Activated gamma-delta T cell treated with Interleukin-2 at 50 U/mL for 16 hours (primary cell): Measurements from ENCODE around the gene AGFG2.

Experiments
- DNase-seq: peaks from one replicate; pipeline ENCODE4 v3.0.0-alpha.2; 2020

The AGFG2 gene

DNA sequence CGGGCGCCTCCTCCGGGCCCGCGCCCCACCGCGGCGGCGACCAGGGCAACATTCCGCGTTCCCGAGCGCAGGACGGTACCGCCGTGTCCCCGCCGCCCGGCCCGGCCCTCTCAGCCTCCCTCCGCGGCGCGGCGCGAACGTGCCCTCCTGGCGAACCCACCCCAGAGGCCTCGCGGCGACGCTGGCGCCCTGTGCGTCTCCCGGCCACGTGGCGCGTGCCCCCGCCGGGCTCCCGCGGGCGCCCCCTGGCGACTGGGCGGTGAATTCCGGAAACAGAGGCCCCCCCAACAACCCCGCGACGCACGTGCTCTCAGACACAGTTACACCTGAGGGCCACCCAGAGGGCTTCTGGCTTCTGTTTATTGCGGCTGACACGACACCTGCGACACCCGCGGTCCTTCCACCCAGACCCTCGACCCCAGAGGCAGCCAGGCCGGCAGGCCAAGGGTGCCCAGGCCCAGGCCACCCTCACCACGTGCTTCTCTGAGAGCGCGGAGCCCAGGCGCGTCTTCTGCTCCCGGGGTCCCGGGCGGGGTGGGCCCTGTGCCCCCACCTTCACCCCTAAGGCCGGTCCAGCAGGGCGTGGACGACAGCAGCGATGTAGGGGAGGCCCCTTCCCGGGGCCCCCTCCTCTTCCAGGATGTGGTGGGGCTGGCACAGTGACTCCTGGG is 34.8 kb downstream of the AGFG2 start, which contains the start of gene SAP25:
SAP25 (minus strand) TSS at position 210 of the 671 bp plus-strand sequence; CDS start at position 52, 158 bp downstream.
- DNase-seq: no peak

DNA sequence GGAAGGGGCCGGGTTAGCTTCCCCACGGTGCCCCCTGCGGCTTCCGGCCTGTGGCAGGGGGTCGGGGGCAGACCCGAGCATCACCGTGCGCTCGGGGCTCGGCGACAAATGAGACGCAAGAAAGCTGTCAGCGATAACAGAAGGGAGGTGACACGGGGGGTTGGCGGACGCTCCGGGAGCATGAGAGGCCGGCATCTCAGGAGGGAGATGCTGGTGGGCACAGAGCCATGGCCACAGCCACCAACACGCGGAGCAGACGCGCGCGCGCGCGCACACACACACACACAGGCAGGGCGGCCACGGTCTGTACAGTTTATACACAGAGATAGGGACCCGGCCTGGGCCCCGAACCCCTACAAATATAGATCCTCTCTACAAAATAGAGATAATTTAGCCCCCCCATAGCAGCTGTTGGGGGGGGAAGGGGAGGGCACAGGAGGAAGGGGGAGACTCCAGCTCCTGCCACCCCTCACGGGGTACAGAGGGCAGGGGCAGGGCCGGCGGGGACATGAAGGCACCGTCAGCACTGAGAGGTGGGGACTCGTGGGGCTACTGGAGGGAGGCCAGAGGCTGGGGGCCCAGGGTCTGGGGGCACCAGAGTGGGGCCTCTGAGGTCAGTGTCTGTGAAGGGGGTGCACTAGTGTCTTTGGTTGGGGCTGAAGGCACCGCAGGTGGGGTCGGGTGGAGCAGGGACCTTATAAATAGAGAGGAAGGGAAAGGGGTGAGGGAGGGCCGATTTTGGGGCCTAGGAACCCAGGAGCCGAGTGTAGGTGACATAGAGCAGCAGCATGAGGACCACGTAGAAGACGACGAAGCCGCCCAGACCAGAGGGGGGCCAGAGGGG is 35.6 kb downstream of the AGFG2 start:
- DNase-seq: no peak

DNA sequence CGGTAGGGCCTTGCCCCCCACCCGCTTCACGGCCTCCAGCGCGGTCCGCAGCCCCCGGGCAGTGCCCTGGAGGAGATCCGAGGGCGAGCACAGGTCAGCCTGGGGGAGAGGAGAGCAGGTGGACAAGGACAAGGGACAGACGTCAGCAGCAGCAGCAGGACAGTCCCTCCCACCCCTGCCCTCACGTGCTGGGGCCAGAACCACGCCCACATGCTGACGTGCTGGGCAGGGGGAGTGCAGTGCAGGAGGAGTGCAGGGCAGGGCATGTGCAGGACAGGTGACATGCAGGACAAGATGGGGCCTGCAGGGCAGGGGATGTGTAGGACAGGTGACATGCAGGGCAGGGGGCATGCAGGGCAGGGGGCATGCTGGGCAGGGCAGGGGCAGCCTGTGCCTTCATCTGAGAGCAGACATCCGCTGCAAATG is 36.2 kb downstream of the AGFG2 start:
- no peak for DNase-seq

DNA sequence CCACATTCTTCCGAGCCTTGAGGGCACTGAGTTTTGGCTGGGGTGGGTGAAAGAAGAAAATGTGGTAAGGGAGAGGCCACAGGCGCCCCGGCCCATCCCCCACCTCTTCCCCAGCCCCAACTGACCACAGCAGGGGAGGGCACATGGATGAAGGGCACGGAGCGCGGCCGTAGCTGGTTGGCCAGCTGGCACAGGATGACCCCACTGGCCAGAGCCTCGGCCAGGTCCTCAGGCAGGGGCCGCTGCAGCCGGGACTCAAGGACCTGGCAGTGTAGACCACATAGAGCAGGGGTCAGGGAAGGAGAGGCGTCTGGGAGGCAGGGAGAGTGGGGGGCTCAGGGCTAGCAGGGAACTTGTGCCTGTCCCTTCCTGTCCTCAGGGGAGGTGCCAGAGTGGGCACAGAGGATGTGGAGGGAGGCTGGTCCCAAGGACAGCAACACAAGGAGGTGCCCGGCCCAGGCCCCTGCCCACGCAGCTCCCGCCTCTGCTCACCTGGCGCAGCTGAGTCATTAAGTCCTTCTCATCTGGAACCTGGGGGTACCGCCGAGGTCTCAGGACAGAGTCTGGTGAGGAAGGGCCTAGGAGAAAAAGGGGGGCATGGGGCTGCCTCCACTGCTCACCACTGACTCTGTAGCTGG is 36.9 kb downstream of the AGFG2 start:
- DNase-seq: no peak

DNA sequence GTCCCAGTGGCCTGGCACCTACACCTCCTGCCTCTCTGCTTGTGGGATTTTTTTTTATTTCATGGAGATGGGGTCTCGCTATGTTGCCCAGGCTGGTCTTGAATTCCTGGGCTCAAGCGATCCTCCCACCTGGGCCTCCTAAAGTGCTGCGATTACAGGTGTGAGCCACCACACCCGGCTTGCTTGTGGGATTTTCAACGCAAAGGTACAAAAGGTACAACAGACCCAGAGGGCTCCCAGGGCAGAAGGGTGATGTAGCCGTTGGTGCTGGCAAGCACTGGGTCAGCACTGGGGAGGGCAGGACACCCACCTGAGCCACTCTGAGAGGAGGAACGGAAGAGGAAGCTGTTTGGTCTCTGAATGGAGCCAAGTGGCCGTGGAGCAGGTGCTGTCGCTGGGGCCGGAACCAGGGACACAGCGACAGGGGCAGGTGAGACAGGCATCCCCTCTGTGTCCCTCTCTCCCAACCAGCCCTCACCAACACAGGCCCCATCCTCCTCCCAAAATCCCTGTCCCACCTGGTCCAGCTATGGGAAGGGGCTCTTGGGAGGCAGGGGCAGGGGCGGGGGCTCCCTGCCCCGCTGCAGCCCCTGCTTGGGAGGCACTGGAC is 37.5 kb downstream of the AGFG2 start:
- DNase-seq: no peak

DNA sequence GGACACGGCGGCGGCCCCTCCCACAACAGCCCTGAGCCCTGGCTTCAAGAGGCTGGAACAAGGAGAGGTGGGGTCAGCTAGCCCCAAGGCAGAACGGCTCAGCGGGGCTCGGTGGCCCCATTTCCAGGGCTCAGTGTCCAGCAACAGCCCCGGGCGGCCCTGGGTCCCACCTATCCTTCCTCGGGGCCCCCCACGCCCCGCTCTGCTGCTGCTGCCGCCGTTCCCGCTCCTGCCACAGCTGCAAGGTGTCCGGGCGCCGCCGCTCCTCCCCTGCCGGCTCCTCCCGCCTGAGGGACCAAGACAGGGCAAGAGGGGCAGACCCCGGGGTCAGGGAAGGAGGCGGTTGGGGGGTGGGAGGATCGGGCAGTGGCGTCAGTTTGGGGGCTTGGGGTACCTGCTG is 38.1 kb downstream of the AGFG2 start:
- no peak for DNase-seq

DNA sequence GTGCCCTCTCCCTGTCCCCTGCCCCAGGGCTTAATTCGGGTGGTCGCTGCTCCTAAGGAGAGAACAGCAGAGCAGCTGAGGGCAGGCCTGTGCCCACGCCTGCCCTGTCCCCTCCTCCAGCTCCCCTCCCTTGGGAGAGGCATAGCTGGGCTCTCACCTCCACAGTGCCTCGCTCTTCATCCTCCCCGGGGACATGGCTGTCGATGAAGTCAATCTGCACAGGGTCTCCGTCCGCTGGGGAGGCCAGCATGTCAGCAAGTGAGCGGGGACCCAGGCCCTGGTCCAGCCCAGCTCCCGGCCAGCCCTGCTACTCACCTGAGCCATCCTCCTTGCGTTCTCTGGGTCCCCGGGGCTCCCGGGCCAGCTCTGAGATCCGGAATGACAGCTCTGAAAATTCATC is 38.5 kb downstream of the AGFG2 start:
- no peak for DNase-seq

DNA sequence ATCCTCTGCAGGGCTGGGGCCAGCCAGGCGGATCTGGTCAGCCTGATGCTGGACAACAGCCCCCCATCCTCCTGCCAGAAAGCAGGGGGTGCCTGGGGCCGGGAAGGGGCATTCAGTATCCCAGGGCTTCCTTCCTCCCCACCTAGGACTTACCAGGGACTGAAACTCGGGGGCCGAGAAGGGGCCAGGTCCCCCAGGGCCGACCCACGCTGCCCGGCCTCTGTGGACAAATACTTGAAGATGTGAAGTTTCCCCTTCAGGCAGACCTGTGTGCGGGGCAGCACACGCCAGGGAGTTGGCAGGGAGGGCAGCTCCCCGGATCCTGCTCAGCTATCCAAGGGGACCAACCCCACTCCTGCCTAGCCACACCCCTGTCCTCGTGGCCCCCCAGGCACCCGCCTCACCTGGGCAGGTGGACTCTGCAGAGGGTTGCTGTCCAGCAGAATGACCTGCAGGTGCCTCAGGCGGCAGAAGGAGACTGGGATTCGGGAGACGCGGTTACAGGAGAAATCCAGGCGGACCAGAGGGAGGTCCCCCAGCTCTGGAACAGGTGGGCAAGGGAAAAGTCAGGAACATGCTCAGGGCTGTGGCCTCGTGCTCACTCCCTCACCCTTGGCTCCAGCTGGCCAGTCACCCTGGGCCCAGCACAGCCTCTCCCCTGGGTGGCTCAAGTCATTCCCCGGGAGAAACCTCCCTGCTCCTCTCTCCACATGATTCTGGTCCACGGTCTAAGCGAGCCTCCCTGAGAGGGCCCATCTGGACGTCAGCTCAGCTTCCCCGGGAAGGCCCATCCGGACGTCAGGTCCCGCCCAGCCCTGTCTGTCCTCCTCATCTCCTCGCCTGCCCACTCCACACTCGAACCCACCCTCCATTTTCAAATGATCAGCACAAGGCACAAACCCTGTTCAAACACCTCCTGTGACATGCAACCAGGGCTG is 39.5 kb downstream of the AGFG2 start:
- no peak for DNase-seq

DNA sequence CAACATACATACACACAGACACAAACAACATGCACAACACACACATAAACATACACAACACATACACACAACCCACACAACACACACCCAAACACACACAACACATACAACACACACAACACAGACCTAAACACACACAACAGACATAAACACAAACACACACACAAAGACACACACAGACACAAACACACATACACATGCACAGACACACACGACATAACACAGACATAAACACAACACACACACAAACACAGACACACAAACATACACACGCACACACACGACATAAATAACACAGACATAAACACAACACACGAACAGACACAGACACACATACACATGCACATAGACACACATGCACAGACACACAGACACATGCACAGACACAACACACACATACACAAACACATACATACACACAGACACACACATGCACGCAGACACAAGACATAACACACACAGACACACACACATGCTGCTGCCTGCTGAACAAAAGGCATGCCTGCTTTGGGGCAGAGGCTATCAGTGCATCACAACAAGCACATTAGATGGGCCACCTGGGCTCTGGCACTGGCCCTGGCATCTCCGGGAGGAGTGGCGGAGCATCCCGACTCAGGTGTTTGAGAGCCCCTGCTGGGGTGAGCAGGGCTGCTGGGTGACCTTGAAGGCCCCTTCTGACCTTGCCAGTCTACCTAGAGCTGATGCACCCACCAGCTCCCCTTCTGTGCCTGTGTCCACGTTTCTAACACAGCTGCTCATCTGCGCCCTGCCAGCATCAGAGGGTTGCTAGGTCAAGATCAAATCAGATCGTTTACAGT is 41.7 kb downstream of the AGFG2 start:
- DNase-seq: no peak

DNA sequence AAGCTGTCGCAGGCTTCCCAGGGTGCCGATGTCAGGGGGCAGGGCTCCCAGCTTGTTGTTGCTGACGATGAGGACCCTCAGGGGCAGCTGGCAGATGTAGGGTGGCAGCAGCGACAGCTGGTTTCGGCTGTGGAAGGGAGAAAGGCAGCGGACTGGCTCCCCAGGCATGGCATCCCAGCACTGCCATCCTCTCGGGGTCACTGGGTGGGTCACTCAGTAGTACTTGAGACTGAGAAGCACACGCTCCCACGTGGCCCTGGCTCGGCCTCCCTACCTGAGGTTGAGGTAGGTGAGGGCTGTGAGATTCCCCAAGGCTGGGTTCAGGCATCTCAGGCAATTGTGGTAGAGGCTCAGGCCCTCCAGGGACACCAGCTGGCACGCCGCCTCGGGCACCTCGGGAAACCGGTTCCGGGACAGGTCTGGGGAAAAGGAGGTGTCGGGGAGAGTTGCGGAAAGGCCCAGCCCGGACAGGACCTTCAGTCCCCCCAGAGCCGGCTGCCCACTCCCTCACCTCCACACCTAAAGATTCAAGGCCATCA is 43.1 kb downstream of the AGFG2 start:
- no peak for DNase-seq

DNA sequence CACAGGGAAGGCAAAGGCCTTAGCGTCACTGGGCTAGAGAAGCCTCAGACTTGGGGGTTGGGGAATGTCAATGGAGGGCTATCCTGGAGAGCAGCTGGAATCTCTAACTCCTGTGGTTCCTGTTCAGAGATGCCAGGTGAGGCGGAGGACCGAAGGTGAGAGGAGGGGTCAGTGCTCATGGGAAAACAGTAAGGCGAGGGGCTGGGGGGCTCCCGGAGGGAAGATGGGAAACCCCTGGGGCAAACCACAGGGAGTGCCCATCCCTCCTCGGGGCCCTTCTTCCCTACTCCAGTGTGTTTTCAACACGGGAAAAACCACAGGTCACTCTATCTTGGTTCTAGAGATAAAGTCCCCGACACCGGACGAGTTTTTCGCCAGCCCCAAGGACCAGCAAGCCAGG is 43.6 kb downstream of the AGFG2 start:
- DNase-seq: no peak

DNA sequence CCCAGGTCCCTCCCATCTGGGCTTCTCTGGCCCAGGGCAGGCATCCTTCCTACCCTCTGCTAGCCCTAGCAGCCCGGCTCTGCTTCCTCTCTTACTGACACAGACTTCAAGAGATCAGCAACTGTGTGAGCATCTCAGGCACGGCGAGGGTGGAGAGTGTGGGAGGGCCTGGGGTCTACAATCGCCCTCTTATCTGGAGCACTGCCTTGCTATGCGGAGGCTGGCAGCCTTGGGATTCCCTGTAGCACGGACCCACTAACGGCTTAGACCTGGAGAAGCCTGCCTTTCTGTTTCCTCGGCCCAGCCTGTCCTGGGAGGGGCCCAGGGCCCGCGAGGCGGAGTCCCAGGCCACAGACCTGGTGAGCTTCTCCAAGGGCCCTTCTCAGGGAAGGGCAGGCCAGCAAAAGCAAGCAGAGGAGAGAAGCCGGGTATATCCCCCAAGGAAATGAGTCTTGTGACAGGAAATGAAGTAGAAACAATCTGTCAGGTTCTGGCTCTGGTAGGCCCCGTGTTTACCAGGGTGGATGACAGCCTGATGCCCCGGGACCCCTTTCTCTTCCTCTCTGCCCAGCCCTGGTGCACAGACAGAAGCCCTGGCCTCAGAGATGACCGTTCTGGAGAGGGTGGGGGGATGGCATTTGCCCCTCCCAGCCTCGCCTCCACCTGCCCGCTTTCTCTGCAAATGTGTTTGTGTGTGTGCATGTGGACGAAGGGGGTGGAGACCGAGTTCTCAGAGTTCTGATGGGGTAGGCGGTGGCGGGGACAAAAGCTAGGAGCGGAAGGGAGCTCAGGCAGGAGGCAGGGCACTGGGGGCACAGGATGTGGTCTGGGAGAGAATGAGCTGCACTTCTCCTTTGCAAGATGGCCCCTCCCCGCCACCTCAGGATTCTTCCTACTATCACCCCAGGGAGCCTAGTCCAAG is 44.4 kb downstream of the AGFG2 start:
- peak; percentile 67 for DNase-seq

DNA sequence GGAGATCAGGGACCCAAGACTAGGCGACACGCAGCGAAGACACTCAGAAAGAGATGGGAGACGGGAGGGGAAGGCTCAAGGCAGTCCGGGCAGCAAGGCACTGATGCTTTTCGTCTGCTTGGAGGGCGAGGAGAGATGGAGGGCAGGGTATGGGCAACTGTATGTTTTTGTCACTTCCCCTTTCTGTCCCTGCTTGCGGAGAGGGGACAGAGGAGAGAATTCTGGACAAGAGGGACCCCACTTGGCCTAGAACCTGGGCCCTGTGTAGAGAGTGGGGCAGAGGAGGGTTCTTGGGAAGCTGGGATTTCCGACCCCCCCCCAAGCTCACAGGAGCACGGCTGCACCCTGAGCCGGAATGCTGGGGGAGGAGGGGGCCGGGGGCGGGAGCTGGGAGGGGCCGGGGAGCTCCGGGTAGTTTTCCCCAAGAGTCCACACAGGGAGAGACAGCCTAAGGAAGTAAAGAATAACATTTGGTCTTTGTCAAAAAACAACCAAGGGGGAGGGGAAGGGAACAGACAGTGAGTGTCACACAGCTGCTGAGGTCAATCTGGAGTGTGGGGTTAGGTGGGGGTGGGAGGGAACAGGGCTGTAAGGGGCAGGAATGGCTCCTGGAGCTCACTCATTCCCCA is 45.2 kb downstream of the AGFG2 start:
- DNase-seq: no peak

DNA sequence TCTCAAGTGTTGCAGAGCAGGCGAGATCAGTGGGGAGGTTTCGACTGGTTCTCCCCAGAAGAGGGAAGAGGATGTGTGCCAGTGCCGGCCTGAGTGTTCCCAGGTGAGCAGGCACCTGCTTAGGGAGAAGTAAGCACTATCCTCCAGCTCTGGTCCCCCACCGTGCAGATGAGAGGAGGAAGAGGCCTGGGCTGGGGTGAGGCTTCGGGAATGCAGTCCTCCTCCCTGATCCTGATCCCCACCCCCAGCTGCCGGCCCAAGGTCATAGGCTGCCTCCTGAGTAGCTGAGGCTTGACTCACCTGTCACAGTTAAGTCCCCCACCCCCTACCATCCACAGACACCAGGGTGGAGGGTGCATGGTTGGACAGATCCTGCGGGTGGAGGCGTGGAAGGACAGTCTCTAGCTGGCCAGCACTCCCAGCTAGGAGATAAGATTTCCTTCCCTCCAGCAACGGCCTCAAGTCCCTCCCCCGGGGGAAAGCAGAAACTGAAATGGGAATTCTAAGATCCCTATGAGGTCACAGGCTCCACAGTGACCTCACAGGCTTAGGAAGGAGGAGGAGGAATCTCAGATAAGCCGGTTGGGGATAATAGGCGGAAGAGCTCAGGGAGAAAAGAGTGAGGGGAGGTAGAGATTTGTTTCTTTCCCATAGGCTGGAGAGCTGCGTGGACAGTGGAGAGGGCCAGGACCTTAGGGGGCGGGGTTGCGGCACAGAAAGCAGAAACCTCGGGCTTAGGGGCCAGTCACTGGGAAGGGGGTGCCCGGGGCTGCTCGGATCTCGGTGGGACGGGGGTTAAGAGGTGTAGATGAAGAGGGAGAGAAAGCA is 45.9 kb downstream of the AGFG2 start:
- DNase-seq: no peak

DNA sequence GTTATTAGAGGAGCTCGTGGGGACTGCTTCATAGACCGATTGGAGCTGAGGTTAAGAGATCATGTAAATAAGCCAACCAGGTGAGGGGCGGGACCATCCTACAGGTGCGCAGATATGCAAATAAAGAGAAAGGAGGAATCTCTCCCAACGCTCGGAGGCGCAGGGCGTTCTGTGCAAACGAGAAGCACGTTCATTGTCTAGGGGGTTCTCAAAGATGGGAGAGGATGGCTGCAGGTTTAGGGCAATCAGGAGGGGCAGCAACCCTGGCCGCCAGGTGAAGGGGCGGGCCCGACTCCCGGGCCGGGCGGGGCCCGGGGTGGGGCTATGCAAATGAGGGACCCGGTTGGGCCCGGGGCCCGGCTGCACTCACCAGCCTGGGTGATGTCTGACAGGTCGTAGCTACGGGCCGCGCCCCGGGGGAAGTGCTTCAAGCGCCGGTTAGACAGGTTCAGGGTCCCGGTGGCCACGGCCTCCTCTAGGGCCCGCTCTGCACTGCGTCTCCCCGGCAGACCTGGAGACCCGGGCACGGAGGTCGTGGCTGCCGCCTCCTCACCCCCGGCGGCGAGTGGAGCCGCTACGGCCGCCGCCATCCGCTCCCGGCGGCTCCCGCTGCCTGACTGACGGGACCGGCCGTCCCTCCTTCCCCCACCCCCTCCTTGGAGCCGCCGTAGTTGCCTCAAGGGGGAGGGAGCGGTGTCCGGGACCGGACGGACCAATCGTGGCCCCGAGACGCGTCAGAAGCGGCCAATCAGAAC is 46.7 kb downstream of the AGFG2 start, which contains the start of gene LRCH4:
LRCH4 (minus strand) TSS at position 619 of the 755 bp plus-strand sequence; CDS start at position 590, 29 bp downstream.
- peak; percentile 52 for DNase-seq

DNA sequence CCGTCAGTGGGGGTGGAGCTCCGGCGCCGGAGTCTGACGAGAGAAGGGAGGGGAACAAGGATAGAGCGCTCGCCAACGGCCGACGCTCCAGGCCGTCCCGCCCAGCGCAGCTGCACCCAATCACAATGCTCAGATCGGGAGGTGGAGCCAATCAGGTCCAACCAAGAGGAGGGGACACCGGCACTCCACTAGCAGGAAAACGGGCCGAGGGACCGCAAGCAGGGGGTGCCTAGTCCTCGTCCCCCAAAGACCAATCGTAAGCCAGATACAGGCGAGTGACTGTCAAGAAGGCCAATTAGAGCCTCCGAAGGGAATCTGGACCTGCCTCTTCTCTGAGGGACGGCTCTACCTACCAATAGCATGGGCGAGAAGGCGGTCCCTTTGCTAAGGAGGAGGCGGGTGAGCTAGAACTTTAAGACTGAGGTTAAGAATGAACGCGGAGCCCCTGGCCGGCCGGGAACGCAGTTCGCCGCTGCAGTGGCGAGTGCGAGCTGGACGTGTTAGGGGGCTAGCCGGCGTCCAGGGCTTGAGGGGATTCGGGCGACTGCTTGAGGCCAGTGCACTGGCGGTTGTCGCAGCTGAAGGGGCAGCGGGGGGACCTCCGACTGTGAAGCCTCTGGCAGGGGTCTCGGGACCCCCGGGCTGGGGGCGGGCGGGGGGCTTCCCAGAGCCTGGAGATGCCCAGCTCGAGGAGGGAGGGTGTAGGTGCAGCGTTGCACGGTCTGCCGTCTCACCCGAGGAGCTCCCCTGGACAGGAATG is 47.4 kb downstream of the AGFG2 start, which contains the start of gene FBXO24:
FBXO24 (plus strand) TSS at position 63 of the 760 bp plus-strand sequence; CDS start at position 361, 298 bp downstream.
- DNase-seq: peak; percentile 99
